A549 (cell line): ENCODE measurements around the gene DVL1. TPM values are rescaled to one million over a fixed set of nuclear protein-coding genes. Genes with fewer than 3 reads are reported as not detected.

Experiments used
- ATAC-seq, 2 experiments: fragments of 200-7000 bp in 1 of 2; fragments of >200 bp in 1 of 2; cut with Nextera tagmentation in 1 of 2; cut with Tn5 transposase in 1 of 2; 3 replicates each; pipeline versions ENCODE4 v1.8.0 to v1.9.1; 2018 to 2020; ENCODE audit warnings: mild to moderate bottlenecking in 1 of 2, moderate library complexity in 1 of 2
- CTCF ChIA-PET: fragments of 300-600 bp; sonication (Branson Sonifier 250); formaldehyde crosslinking; extraction: SDS; loops from one replicate; lab custom pipeline; 2021; ENCODE audit warnings: antibody characterized with exemption, inconsistent platforms; lab: Yijun Ruan, JAX
- POLR2A ChIA-PET: fragments of 350-600 bp; formaldehyde crosslinking; extraction: SDS; loops from one replicate; lab custom pipeline; 2021; ENCODE audit warnings: antibody characterized with exemption, inconsistent platforms; lab: Yijun Ruan, JAX
- DNase-seq, 2 experiments: peaks; one replicate each; pipeline versions ENCODE4 v3.0.0 to v3.0.0-alpha.2; 2011 to 2016; ENCODE audit warnings: low read depth in 1 of 2, low spot score in 1 of 2
- FAIRE-seq: peaks from 2 replicates; lab custom pipeline; 2011; peaks lifted over from hg19 to GRCh38; lab: Jason Lieb, UNC
- H3K27ac ChIP-seq, 2 experiments: fragments of >200 bp; sonication (Bioruptor Twin); formaldehyde crosslinking; 3 replicates each; pipeline ENCODE4 v1.5.1; 2016 to 2017
- H3K4me1 ChIP-seq: fragments of >200 bp; sonication (Bioruptor Twin); formaldehyde crosslinking; 3 replicates; pipeline ENCODE4 v1.6.1; 2016
- H3K4me2 ChIP-seq: fragments of >200 bp; sonication (Bioruptor Twin); formaldehyde crosslinking; 3 replicates; pipeline ENCODE4 v1.6.1; 2016
- H3K4me3 ChIP-seq: fragments of >200 bp; sonication (Bioruptor Twin); formaldehyde crosslinking; 3 replicates; pipeline ENCODE4 v1.5.1; 2016
- H3K9me3 ChIP-seq: fragments of >200 bp; sonication (Bioruptor Twin); formaldehyde crosslinking; 3 replicates; pipeline ENCODE4 v1.6.1; 2016
- ATOH8 ChIP-seq: fragments of 250-450 bp; sonication (Bioruptor Pico); IDR thresholded peaks from 2 replicates; pipeline ENCODE4 v1.5.0; 2020; ENCODE audit warnings: low read depth, mild to moderate bottlenecking, moderate library complexity
- CBX8 ChIP-seq: fragments of 200-600 bp; sonication (generic); IDR thresholded peaks from 2 replicates; pipeline ENCODE4 v1.6.1; 2016
- CEBPB ChIP-seq, 2 experiments: fragments of >200 bp in 1 of 2; sonication (Bioruptor Twin) in 1 of 2; formaldehyde crosslinking in 1 of 2; IDR thresholded peaks; 2 replicates each; pipeline ENCODE4 v1.6.1; 2012 to 2016
- CHD2 ChIP-seq: fragments of 150-350 bp; IDR thresholded peaks from 2 replicates; pipeline ENCODE4 v1.6.1; 2014; ENCODE audit warnings: low read length; ENCODE audit not compliant: partially characterized antibody
- CHD4 ChIP-seq: fragments of 200-600 bp; sonication (generic); IDR thresholded peaks from 2 replicates; pipeline ENCODE4 v1.6.1; 2016; ENCODE audit warnings: antibody characterized with exemption, mild to moderate bottlenecking, borderline replicate concordance
- CTCF ChIP-seq: fragments of >200 bp; sonication (Bioruptor Twin); formaldehyde crosslinking; IDR thresholded peaks from 3 replicates; pipeline ENCODE4 v1.5.1; 2016
- EP300 ChIP-seq, 2 experiments: fragments of >200 bp; sonication (Bioruptor Twin); formaldehyde crosslinking; IDR thresholded peaks; 2 replicates in 1 of 2; 3 replicates in 1 of 2; pipeline ENCODE4 v1.6.1; 2016 to 2017
- FOSB ChIP-seq: fragments of 250-450 bp; sonication (Bioruptor Pico); IDR thresholded peaks from 2 replicates; pipeline ENCODE4 v1.5.0; 2020; ENCODE audit warnings: mild to moderate bottlenecking, moderate library complexity
- FOSL2 ChIP-seq, 2 experiments: fragments of 450-650 bp in 1 of 2; fragments of >200 bp in 1 of 2; sonication (Bioruptor Twin) in 1 of 2; formaldehyde crosslinking; IDR thresholded peaks; 2 replicates each; pipeline versions ENCODE4 v1.5.0 to v1.6.1; 2016 to 2020; ENCODE audit warnings: mild to moderate bottlenecking in 1 of 2, moderate library complexity in 1 of 2
- FOXS1 ChIP-seq: fragments of 250-450 bp; sonication (Bioruptor Pico); IDR thresholded peaks from 2 replicates; pipeline ENCODE4 v1.5.0; 2020; ENCODE audit warnings: mild to moderate bottlenecking, moderate library complexity
- HDAC2 ChIP-seq: fragments of 200-600 bp; sonication (generic); IDR thresholded peaks from 2 replicates; pipeline ENCODE4 v1.6.1; 2016
- HES2 ChIP-seq: fragments of >200 bp; sonication (Bioruptor Twin); formaldehyde crosslinking; IDR thresholded peaks from 2 replicates; pipeline ENCODE4 v1.6.1; 2016
- HEYL ChIP-seq: fragments of 250-450 bp; sonication (Bioruptor Pico); IDR thresholded peaks from 2 replicates; pipeline ENCODE4 v1.8.0; 2021; ENCODE audit warnings: mild to moderate bottlenecking, moderate library complexity
- HOXB13 ChIP-seq: fragments of 250-450 bp; sonication (Bioruptor Pico); IDR thresholded peaks from 2 replicates; pipeline ENCODE4 v1.5.0; 2020; ENCODE audit warnings: low read depth, mild to moderate bottlenecking, moderate library complexity
- HOXB5 ChIP-seq: fragments of 250-450 bp; sonication (Bioruptor Pico); IDR thresholded peaks from 2 replicates; pipeline ENCODE4 v1.5.0; 2020; ENCODE audit warnings: mild to moderate bottlenecking, moderate library complexity
- JUNB ChIP-seq: fragments of >200 bp; sonication (Bioruptor Twin); formaldehyde crosslinking; IDR thresholded peaks from 2 replicates; pipeline ENCODE4 v1.6.1; 2016
- KDM1A ChIP-seq: fragments of 200-600 bp; sonication (generic); IDR thresholded peaks from 2 replicates; pipeline ENCODE4 v1.6.1; 2016; ENCODE audit warnings: low read depth, mild to moderate bottlenecking
- MAFK ChIP-seq: fragments of 450-650 bp; IDR thresholded peaks from 2 replicates; pipeline ENCODE4 v1.6.1; 2014; ENCODE audit not compliant: partially characterized antibody
- MAZ ChIP-seq: fragments of 150-350 bp; IDR thresholded peaks from 2 replicates; pipeline ENCODE4 v1.6.1; 2014; ENCODE audit warnings: antibody characterized with exemption, low read depth, low read length, borderline replicate concordance
- NR3C1 ChIP-seq: fragments of >200 bp; sonication (Bioruptor Twin); formaldehyde crosslinking; IDR thresholded peaks from 3 replicates; pipeline ENCODE4 v1.6.1; 2017
- PHF8 ChIP-seq: fragments of 200-600 bp; sonication (generic); IDR thresholded peaks from 2 replicates; pipeline ENCODE4 v1.6.1; 2016; ENCODE audit warnings: low read depth, mild to moderate bottlenecking, antibody characterized with exemption, moderate library complexity, borderline replicate concordance
- POLR2AphosphoS2 ChIP-seq: conservative IDR thresholded peaks from 2 replicates; pipeline ENCODE4 v1.6.1; 2012; ENCODE audit warnings: low read length, improper control_type of control experiment, inconsistent platforms
- RAD21 ChIP-seq, 2 experiments: fragments of >200 bp in 1 of 2; sonication (Bioruptor Twin) in 1 of 2; formaldehyde crosslinking in 1 of 2; IDR thresholded peaks in 1 of 2; conservative IDR thresholded peaks in 1 of 2; 2 replicates in 1 of 2; 3 replicates in 1 of 2; pipeline ENCODE4 v1.6.1; 2012 to 2018; ENCODE audit warnings: inconsistent platforms in 1 of 2
- RNF2 ChIP-seq: fragments of 200-600 bp; sonication (generic); IDR thresholded peaks from 2 replicates; pipeline ENCODE4 v1.6.1; 2016; ENCODE audit warnings: low read depth, mild to moderate bottlenecking, antibody characterized with exemption, moderate library complexity, borderline replicate concordance
- SMC3 ChIP-seq: fragments of >200 bp; sonication (Bioruptor Twin); formaldehyde crosslinking; IDR thresholded peaks from 3 replicates; pipeline ENCODE4 v1.6.1; 2018; ENCODE audit warnings: inconsistent platforms
- TFCP2L1 ChIP-seq: fragments of 250-450 bp; sonication (Bioruptor Pico); IDR thresholded peaks from 2 replicates; pipeline ENCODE4 v1.5.0; 2021; ENCODE audit warnings: mild to moderate bottlenecking
- ZNF302 ChIP-seq: fragments of 250-450 bp; sonication (Bioruptor Pico); IDR thresholded peaks from 2 replicates; pipeline ENCODE4 v1.9.0; 2021; ENCODE audit warnings: inconsistent platforms, mild to moderate bottlenecking, moderate library complexity
- ZSCAN20 ChIP-seq: fragments of 250-450 bp; sonication (Bioruptor Pico); IDR thresholded peaks from 2 replicates; pipeline ENCODE4 v1.8.0; 2022; ENCODE audit warnings: mild to moderate bottlenecking, moderate library complexity
- WGBS: methylation state at CpG from one replicate; pipeline ENCODE4 v1.1.6; 2017; ENCODE audit errors: missing lambda C conversion rate; 5-methylcytosine and 5-hydroxymethylcytosine counted together
- polyA plus RNA-seq, 4 experiments: library from polyadenylated mRNA; depleted of rRNA in 3 of 4; stranded (reverse); fragments of >200 nt; fragmentation: RNase III in 1 of 4; extraction: RNeasy Plus Mini Kit Qiagen cat#74134 plus additional on column Dnase treatment in 1 of 4; gene quantifications; 2 replicates in 3 of 4; 3 replicates in 1 of 4; pipeline ENCODE4 v1.2.3, GENCODE V29; 2011 to 2017

The DVL1 gene
- polyA plus RNA-seq, 2 of the 4 experiments (the other 2 are of a cell fraction), result 12.1 to 48.3 TPM

GRCh38 chr1:1371746-1372711 is 22.8 kb upstream of the DVL1 start:
- WGBS, result 26% methylated on average over 4 of the region's 26 CpGs
- H3K27ac ChIP-seq, result no peak overlapping the region
- ATAC-seq (peak; percentile 36 to 67; a peak in 3 of 6 replicates), DNase-seq (peak; percentile 44 to 71), FAIRE-seq (no peak)
- ChIA-PET CTCF (interaction anchor here (0.5 to 6.1 kb wide), 27 partner anchors 9 to 210 kb away, joined by 3 to 73 read pairs (median 5); partner anchors contain the start of gene DVL1), POLR2A (no interaction called here)
- H3K4me1 ChIP-seq, result peaks cover 14% of the 10 kb centered on the region
- H3K9me3 ChIP-seq, result no peaks in the 10 kb centered on the region
- TF ChIP-seq NR3C1 (no peak), KDM1A (no peak), HEYL (no peak), SMC3 (peak; percentile 57), RAD21 (conservative IDR thresholded peaks at IDR 0.05 in 1 of 2, IDR thresholded peaks at IDR 0.05 in 1 of 2) (peak; percentile 42 to 43; a peak in 2 of 5 replicates), CHD2 (no peak), CEBPB (IDR thresholded peaks at IDR 0.05) (no peak), ATOH8 (CRISPR knock-in tag) (no peak), FOSL2 (IDR thresholded peaks at IDR 0.05) (no peak), FOSL2 (CRISPR knock-in tag; IDR thresholded peaks at IDR 0.05) (no peak), MAFK (no peak), CHD4 (no peak), TFCP2L1 (CRISPR knock-in tag) (no peak), ZSCAN20 (CRISPR knock-in tag) (no peak), CTCF (peak; percentile 60), MAZ (no peak), CBX8 (no peak), EP300 (IDR thresholded peaks at IDR 0.05) (no peak)
- H3K4me3 ChIP-seq, result no peak overlapping the region
- H3K4me2 ChIP-seq, result no peak overlapping the region

- 91% methylated on average over 7 of the region's 12 CpGs for WGBS
- Histone ChIP-seq H3K4me1 (peaks cover 14% of the 10 kb centered on the region), H3K27ac (no peak overlapping the region), H3K9me3 (no peaks in the 10 kb centered on the region), H3K4me3 (no peak overlapping the region), H3K4me2 (no peak overlapping the region)
- TF ChIP-seq PHF8 (no peak), RNF2 (no peak), CBX8 (no peak), FOXS1 (no peak), ZNF302 (CRISPR knock-in tag) (no peak), HDAC2 (no peak), HOXB13 (CRISPR knock-in tag) (no peak), FOSL2 (IDR thresholded peaks at IDR 0.05) (no peak), FOSL2 (CRISPR knock-in tag; IDR thresholded peaks at IDR 0.05) (no peak), JUNB (no peak), POLR2AphosphoS2 (no peak), CEBPB (IDR thresholded peaks at IDR 0.05) (no peak), HES2 (no peak), MAZ (no peak), HOXB5 (CRISPR knock-in tag) (no peak), FOSB (CRISPR knock-in tag) (no peak)
- DNase-seq (no peak), ATAC-seq (no peak), FAIRE-seq (no peak)
- POLR2A ChIA-PET, result interaction anchor here (1.1 kb wide), 1 partner anchor 16 kb away, joined by 4 read pairs; no protein-coding TSS in a partner anchor
- CTCF ChIA-PET, result interaction anchor here (0.8 to 6.1 kb wide), 21 partner anchors 8 to 387 kb away, joined by 3 to 73 read pairs (median 6); partner anchors contain the start of gene DVL1
Observed at GRCh38 chr1:1371364-1371745, 22.1 kb upstream of the DVL1 start.
